Measurements from ENCODE around the gene ABCA4. TPM values are rescaled to one million over a fixed set of nuclear protein-coding genes. Genes with fewer than 3 reads are reported as not detected.
A peak's percentile ranks its signal among the peaks of the same experiment; 100 is the strongest.

The ABCA4 gene
- total and polyA plus RNA-seq, 2 of the 8 experiments (the other 6 are each of a cell fraction or from before 2014, with no cell fraction given): 0.06 TPM; not detected in 1

- Histone ChIP-seq H3K4me3 (ENCODE audit: extremely low read depth in 1 of 4, insufficient read depth in 2 of 4, low read depth in 3 of 4, low read length in 4 of 4) (no peak overlapping the region), H3K79me2 (ENCODE audit: control insufficient read depth in 1 of 2, insufficient read depth in 2 of 2, low read length in 2 of 2) (no peaks in the 10 kb centered on the region), H3K79me1 (ENCODE audit: low read depth, low read length) (no peaks in the 10 kb centered on the region), H3K4me1 (replicated peaks in 1 of 4; ENCODE audit: control insufficient read depth in 3 of 4, insufficient read depth in 4 of 4, low read length in 3 of 4) (peaks cover 0 to 8% (median 6%) of the 10 kb centered on the region in 4 experiments; a peak in 4 of 7 replicates), H3K9ac (replicated peaks in 1 of 4; ENCODE audit: extremely low read depth in 1 of 4, low read depth in 3 of 4, low read length in 3 of 4) (no peak overlapping the region), H4K20me1 (replicated peaks in 1 of 2; ENCODE audit: control insufficient read depth in 1 of 2, insufficient read depth in 2 of 2, low read length in 2 of 2) (no peaks in the 10 kb centered on the region), H2BK20ac (ENCODE audit: low read length) (no peak overlapping the region), H3K4ac (replicated peaks; ENCODE audit: insufficient read length, low read depth, low read length) (no peak overlapping the region), H3K23me2 (ENCODE audit: low read depth, low read length) (no peaks in the 10 kb centered on the region), H3K56ac (replicated peaks; ENCODE audit: insufficient read length, low read depth, low read length) (no peak overlapping the region), H2BK12ac (ENCODE audit: low read depth, low read length) (no peak overlapping the region), H3K23ac (ENCODE audit: insufficient read length) (no peak overlapping the region), H2AK5ac (ENCODE audit: low read depth, low read length) (no peak overlapping the region), H4K91ac (replicated peaks; ENCODE audit: insufficient read length, low read length) (no peak overlapping the region), H3K36me3 (ENCODE audit: control insufficient read depth in 2 of 4, insufficient read depth in 4 of 4, low read length in 3 of 4) (no peaks in the 10 kb centered on the region), H3K14ac (ENCODE audit: insufficient read length) (no peak overlapping the region), H4K5ac (ENCODE audit: insufficient read length, low read depth, low read length) (no peak overlapping the region), H3K9me3 (ENCODE audit: insufficient read depth in 2 of 2, low read depth in 1 of 2, low read length in 1 of 2) (no peaks in the 10 kb centered on the region), H2BK5ac (ENCODE audit: low read depth, low read length) (no peak overlapping the region), H2AFZ (ENCODE audit: low read length) (no peak overlapping the region), H2BK120ac (replicated peaks; ENCODE audit: low read depth, low read length) (no peak overlapping the region), H3K27me3 (replicated peaks in 1 of 4; ENCODE audit: control insufficient read depth in 3 of 4, extremely low read depth in 1 of 4, insufficient read depth in 3 of 4, low read length in 3 of 4) (no peaks in the 10 kb centered on the region; a peak in 1 of 7 replicates), H3K18ac (ENCODE audit: extremely low read depth, low read length) (no peak overlapping the region), H3K4me2 (ENCODE audit: insufficient read depth in 1 of 2, low read depth in 2 of 2, low read length in 2 of 2) (no peak overlapping the region), H3K27ac (ENCODE audit: low read depth, low read length) (no peak overlapping the region), H2BK15ac (ENCODE audit: low read length) (no peak overlapping the region), H4K8ac (ENCODE audit: extremely low read depth, insufficient read depth, low read length) (no peak overlapping the region)
- CTCF ChIA-PET (ENCODE audit: partially characterized antibody): interaction anchor here (1.0 to 2.3 kb wide), 5 partner anchors 8 to 242 kb away, joined by 4 to 15 read pairs (median 4); no protein-coding TSS in a partner anchor
- POLR2A ChIA-PET (ENCODE audit: partially characterized antibody): no interaction called here
- FAIRE-seq: no peak
- WGBS, 2 experiments (ENCODE audit: extremely low coverage in 1 of 2, insufficient coverage in 1 of 2, insufficient read length in 1 of 2, insufficient replicate concordance in 2 of 2, low coverage in 1 of 2, low lambda C conversion rate in 2 of 2, missing lambda C conversion rate in 1 of 2): 85% methylated on average over 4 of the region's 4 CpGs; no CpG with 5 or more reads in 1 of the 2 experiments
- DNase-seq (ENCODE audit: low read depth in 1 of 2, low spot score in 2 of 2): no peak
- TF ChIP-seq RFX5 (IDR thresholded peaks at IDR 0.05; ENCODE audit: borderline replicate concordance, low read depth, low read length): no peak
- TF ChIP-seq NANOG (IDR thresholded peaks at IDR 0.05; ENCODE audit: insufficient read depth, low read depth, low read length, poor library complexity, severe bottlenecking): peak; percentile 84
Observed at GRCh38 chr1:94093396-94093795, 27.6 kb downstream of the ABCA4 start.
